Renal cortical epithelial cell (primary cell): ENCODE measurements around the gene LSG1. TPM values are rescaled to one million over a fixed set of nuclear protein-coding genes. Genes with fewer than 3 reads are reported as not detected.
"Not testable (repeated sequence)": the region's sequence is repeated elsewhere in the genome, so short reads cannot be mapped to it uniquely, and the experiment has no call there.

Source experiments
- DNase-seq: peaks from one replicate; pipeline ENCODE4 v3.0.0-alpha.2; 2011; ENCODE audit warnings: low read depth
- total RNA-seq: library from RNA; depleted of rRNA; stranded (reverse); fragments of >200 nt; gene quantifications from 2 replicates; pipeline ENCODE4 v1.2.3, GENCODE V29; 2014

LSG1 gene
- total RNA-seq, 1 donor from 2014 or later = 37.3 TPM

DNA sequence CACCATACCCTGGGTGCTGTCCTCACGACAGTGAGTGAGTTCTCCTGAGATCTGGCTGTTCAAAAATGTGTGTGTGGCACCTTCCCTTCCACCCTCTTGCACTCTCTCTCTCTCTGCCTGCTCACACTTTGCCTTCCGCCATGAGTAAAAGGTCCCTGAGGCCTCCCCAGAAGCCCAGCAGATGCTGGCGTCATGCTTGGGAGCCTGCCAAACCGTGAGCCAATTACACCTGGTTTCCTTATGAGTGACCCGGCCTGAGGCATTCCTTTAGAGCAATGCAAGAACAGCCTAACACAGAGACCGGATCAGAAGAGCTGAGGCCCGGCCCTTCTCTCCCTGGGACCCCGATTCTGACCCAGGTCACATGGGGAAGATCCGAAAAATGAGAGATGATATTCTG, 54.2 kb downstream of the LSG1 start:
- peak; percentile 48 for DNase-seq

DNA sequence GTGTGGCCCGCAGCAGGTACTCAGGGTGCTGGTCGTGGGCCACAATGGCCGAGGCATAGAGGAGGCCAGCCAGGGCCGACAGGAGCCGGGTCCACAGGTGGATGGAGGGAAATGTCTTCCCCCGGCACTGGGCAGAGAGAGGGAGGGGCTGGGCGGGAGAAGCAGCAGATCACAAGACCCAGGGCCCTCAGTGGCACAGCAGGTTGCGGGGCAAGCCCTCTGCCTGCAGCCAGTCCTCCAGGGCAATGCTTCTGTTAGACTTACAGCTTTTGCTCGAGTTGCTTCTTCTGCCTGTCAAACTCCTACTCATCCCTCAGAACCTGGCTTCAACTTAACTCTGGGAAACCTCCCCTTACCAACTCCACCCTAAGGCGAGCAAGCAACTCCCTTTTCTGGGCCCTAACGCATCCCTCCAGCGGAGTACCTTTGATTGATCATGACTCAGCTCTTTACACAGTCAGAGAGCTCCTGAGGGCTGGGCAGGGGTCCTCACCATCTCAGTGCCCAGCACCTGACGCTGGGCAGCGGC, 54.8 kb downstream of the LSG1 start:
- DNase-seq = no peak

DNA sequence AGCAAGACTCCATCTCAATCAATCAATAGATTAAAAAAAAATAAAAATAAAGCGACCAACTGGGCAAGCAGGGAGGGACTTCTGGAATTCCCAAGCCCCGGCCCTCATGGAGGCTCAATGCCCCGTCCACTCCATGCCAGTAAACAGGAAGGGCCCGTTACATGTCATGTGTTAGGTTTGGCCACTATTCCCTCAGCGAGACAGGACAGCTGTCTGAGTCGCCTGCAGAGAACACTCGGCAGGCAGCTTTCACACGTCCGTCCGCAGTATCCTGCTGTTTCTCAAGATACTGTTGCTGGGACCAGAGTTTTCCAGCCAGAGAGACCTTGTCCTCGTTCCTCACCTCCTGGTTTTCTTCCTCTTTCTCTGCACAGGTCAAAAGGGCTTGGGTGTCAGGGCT, 56.8 kb downstream of the LSG1 start:
- DNase-seq = no peak

DNA sequence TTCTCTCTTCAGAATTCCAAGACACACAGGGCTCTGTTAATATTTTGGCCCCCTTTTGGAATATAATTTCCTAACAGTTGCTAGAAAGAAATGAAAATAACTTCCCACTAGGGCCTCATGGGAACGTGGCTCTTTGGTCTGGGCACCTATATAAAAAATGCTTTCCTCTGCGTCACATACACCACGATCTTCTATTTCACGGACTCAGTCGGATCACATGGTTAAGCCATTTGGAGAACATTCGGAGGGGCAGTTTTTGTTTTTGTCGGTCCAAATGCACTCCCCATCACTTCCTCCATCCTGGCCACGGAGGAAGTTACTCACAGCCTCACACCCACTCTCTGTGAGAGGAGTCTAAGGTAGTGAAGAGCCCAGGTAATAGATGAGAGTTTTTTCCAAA, 59.8 kb downstream of the LSG1 start:
- DNase-seq = no peak

DNA sequence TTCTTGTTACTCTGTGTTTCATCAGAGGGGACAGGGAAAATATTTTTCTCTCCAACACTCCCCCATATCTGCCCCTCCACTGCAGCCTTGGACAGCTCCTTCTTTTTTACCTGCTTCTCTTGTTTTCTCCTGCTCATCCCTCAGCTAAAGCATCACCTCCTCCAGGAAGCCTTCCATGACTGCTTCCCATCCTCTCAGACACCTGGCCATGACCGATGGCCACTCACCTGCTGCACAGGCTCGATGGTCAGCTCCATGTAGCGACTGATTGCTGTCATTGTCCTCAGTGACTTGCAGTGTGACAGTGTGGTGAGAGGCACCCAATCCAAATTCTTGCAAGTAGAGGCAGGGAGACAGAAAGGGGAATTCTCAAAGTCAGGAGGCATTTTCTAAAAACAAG, 61.3 kb downstream of the LSG1 start:
- no peak for DNase-seq

DNA sequence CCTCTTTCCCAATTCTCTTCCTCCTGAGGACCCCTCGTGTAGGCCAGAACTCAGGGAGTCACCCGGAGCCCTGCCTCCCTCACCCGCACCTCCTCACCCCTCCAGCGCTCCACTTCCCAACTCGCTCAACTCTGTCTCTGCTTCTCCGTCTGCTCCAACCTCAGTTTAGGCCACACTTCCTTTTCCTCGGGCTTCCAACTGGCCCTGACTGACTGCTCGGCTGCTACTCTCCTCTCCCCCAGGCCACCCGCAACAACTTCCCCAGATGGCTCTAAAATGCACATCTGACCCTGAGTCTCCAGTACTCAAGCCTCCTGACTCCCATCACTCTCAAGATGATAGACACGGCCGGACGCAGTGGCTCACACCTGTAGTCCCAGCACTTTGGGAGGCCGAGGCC, 62.4 kb downstream of the LSG1 start:
- no peak for DNase-seq

DNA sequence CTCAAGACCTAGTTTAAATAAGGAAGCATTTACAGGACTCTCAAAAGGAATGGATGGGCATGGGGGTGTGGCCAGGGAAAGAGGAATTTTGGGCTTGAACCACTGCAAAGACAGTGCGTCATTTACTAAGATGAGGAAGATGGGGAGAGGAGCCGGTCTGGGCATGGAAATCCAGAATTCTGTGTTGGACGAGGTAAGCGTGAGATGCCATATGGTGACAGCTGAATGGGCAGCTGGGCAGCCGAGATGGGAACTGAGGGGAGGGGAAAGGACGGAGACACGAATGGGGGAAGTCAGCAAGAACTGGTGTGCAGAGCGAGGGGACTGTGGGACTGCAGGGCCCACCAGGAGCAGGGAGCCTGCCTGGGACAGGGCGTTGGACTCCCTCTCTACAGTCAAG, 63.0 kb downstream of the LSG1 start:
- no peak for DNase-seq

DNA sequence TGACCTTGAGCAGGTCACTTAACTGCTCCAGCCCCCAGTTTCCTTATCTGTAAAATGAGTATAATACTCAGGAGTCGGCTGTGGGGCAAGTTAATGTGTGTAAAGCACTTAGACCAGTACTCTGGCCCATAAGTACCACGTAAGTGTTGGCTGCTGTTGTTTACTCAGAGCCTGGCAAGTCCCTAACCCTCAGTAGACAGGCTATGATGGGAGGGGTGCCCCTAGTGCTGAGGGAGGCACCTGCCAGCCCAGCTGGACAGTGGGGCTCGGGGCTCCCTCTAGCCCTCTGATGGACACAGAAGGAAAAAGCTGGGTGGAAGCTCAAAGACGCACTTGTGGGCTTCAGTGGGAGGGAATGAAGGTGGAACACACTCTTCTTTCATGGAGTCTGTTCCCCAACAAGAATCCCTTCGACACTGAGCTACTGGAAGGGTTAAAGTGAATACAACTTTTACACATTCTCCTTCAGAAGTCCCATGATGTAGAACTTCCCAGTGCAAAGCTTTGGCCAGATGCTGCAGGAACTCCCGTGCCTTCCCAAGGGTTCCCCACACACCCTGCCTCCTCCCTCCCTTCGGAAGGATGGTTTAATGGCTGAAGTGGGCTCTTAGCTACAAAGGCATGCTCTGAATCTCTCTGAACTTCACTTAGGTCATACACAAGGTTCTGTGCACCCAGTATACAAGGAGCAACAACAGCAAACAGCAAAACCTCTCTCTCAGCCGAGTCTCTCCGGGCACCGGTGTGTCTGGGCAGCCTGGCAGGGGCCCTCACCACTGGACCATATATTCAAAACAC, 64.2 kb downstream of the LSG1 start:
- no peak for DNase-seq

DNA sequence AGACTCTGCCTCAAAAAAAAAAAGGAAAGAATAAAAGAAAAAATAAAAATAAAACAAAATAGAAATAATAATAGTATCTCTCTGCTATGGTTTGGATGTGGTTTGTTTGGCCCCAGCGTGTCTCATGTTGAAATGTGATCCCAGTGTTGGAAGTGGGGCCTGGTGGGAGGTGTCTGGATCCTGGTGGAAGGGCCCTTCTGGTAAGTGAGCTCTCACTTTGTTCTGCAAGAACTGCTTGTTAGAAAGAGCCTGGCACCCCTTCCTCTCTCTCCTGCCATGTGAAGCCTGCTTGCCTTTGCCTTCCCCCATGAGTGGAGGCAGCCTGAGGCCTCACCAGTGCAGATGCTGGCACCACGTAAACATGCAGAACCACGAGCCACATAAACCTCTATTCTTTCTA, 65.0 kb downstream of the LSG1 start:
- no peak for DNase-seq

DNA sequence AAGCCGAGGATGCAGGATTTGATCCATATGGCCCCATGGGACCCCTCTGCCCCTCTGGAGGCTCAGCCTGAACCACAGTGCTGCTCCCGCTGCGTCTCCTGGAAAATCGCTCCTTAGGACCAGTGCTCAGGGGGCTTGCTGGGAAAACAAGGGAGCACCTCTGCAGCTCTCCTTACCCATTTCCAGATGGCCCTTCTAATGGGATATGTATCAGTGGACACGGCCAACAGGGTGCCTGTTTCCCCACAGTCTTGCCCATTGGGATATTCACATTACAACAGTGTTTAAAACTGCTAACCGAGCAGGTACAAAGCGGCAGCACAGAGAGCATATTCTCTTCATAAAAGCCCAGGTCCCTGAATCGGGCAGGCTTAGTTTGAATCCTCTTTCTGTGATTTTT, 65.8 kb downstream of the LSG1 start:
- DNase-seq = no peak

DNA sequence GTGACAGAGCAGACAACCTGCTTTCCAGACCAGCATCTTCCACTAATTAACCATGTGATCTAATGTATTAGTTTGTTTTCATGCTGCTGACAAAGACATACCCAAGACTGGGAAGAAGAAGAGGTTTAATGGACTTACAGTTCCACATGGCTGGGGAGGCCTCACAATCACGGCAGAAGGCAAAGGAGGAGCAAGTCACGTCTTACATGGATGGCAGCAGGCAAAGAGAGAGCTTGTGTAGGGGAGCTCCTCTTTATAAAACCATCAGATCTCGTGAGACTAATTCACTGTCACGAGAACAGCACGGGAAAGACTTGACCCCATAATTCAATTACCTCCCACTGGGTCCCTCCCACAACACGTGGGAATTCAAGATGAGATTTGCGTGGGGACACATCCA, 66.7 kb downstream of the LSG1 start:
- DNase-seq = not testable (repeated sequence)

DNA sequence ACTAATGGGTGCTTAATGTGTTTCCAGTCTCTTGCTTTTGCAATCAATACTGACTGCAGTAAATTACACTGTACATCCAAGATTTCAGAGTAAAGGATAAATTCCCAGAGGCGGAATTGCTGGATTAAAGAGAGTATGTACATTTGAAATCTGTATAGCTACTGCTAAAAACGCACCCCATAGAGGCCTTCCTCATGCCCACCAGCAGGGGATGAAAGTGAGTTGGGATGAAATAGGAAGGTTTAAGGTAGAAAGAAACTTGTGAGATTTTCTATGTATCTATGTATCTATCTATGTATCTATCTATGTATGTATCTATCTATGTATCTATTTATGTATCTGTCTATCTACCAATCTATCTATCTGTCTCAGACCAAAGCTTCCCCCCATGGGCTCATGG, 67.2 kb downstream of the LSG1 start:
- DNase-seq = no peak

DNA sequence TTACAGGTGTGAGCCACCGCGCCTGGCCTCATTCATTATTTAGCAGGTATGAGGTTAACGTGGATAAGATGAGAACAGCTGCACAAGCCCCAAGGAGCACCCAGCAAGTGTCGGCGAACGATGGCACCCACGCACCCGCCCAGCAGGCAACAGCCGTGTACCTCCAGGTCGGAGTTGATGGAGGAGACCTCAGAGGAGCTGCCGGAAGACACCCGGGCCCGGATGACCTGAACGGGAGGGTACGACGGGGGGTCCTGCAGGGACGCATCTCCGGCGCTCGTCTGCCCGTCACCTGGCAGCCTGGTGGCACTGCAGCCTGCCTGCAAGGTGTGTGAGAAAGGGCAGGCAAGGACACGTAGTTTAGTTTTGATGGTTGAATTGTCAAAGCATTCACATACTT, 67.9 kb downstream of the LSG1 start:
- DNase-seq = no peak

DNA sequence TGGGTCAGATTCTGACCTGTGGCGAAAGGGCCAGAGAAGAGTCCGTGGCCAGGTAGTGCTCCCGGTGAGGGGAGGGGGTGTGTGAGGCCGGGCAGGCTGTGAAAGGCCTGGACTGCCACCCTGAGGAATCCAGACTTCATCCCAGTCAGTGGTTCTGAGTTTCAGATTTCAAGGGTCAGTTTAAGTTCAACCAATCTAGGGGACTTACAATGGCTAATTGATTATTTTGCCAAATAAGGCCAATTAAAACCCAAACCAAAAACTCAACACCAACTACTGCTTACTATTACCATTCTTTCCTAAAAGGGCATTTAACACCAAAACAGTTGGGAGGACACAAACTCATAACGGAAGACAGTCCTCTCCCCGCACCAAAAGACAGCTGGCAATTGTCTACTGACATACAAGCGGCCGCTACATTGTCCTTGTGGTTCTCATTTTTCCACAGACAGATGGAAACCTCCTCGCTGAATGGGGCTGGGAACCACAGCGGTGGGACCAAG, 69.3 kb downstream of the LSG1 start:
- DNase-seq = peak; percentile 26

DNA sequence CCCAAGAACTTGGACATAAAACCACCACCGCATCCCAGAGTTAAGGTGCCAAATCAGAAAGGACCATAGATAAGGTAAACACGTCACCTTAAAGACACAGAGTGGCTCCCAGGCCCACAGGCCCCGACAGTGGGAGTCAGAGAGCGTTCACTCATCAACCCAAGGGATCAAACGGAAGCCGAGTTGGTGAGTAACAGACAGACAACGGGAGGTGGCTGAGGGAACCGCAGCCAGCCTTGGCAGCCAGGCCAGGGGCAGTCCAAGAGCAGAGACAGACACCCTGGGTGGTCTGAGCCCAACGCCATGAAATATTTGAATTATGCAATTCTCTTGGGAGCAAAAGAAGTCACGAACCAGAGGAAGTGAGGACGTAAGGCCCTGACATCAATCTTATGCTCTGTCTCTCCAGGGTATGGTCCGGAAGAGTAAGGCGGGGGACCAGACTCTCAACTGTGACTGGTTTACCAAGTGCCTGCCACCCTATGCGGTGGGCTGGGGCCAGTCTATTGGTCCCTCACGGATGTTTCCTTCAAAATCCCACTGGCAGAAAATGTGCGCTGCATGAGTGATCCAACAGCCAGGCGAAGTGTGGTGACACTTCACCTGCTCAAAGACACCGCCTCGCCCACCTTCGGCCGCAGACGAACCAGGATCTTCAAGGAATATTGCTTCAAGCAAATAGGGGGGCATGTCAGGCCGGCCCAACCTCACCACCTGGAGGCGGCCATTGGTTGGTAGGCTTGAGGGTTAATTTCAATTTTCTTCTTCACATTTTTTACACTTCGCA, 73.0 kb downstream of the LSG1 start:
- peak; percentile 72 for DNase-seq

DNA sequence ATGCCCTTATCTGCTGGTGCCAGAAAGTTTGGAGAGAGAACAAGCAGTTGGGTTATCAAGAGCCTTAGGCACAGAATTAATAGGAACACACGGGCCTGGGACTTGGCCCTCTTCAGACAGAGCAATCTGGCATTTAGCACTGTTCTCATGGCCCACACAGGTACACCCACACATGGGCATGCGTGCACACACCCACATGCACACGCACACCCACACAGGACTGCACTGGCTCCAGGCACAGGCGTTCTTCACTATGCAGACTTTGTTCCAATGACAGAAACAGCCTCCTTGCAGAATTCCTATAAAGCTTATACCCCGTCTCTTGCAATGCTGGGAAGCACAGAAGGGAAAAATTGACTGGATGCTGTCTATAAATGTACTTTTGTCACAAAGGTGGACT, 75.1 kb downstream of the LSG1 start:
- no peak for DNase-seq

DNA sequence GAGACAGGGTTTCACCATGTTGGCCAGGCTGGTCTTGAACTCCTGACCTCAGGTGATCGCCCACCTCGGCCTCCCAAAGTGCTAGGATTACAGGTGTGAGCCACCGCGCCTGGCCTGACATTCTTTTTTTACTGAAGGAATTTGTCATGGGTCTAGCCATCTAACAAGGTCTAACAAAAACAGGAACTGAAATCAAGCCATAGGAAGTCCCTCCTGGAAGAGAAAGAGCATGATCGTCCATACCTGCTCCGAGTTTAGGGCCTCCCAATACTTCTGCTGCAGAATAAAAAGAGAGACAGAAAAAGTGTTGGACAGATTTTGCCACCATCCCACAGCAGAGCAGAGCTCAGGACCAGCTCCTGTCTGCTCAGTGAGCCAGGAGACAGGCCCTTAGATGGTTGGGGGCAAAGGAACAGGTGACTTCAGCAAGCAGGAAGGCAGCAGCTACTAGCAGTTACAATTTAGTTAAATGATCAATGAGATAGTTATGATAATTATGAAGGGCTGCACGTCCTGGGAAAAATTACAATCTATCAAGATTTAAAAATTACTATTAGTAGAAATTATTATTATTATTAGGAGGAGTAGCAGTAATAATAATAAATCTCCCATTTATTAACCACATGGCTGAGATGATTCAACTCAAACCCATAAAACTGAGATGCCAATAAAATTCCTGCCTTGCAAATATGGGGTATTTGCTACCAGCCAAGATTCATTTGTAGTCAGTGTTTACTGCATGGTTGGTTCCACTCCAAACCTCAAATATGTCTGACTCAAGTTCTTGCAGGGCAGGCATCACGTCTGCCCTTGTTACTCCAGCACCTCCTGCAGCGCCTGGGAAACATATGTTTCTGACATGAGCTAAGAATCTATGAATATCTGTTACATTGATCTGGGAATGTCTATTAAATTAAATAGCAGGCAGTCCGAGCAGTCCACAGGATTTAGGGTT, 78.9 kb downstream of the LSG1 start:
- peak; percentile 100 for DNase-seq
